Measurements from ENCODE around the gene TMEM223.
A peak's percentile ranks its signal among the peaks of the same experiment; 100 is the strongest.

The TMEM223 gene

DNA sequence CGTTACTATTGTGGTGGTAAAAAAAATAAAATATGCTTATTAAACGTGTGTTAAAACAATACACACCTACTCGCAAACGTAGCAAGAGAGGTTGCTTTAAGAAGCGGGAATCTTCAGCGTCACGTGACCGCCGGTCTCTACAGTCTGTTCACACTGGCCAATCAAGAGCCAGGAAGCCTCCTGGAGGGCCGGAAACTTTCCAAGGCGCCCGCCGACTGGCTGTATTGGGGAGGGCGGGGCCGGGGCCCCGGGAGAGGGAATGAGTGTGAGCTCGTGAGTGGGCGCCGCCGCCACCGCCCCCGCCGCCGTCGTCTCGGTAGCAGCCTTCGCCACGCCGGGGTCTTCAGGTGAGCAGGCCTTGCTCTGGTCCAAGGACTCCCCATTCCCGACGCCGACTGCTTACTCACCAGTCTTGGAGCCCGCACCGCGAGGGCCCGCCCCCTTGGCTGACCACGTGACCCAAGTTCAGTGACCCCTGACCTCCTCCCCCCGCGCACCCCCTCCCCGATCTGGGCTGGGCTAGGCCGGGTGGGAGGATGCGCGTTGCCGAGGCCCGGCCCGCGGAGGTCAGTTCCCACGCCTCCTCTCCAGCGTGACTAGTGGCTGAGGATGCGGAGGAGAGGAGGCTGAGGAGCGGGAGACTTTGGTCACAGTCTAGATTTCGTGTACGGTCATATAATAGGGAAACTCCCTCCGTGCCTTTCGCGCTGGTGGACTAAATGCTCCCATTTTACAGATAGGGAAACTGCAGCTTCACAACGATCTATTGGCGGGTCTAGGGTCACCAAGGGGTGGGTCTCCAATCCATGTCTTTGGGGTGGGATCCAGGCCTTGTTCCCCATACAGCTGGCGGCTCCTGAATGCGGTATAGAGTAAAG is 20.4 kb downstream of the TMEM223 start, which contains the start of gene TAF6L (continued):
- no peak for TF ChIP-seq ZNF768 (tag by site-specific recombination; IDR thresholded peaks at IDR 0.05)
- TF ChIP-seq ZNF169 (tag by site-specific recombination; IDR thresholded peaks at IDR 0.05), result no peak
- no peak for TF ChIP-seq ZNF596 (tag by site-specific recombination; IDR thresholded peaks at IDR 0.05)
- TF ChIP-seq ZFP3 (tag by site-specific recombination; IDR thresholded peaks at IDR 0.05; ENCODE audit: low read depth), result no peak
- TF ChIP-seq ZNF426 (tag by site-specific recombination; IDR thresholded peaks at IDR 0.05), result no peak
- peak; percentile 24; the same call in 1 of the 2 replicates for TF ChIP-seq PRDM4 (tag by site-specific recombination; IDR thresholded peaks at IDR 0.05)
- no peak for TF ChIP-seq ZNF585B (tag by site-specific recombination; IDR thresholded peaks at IDR 0.05)

DNA sequence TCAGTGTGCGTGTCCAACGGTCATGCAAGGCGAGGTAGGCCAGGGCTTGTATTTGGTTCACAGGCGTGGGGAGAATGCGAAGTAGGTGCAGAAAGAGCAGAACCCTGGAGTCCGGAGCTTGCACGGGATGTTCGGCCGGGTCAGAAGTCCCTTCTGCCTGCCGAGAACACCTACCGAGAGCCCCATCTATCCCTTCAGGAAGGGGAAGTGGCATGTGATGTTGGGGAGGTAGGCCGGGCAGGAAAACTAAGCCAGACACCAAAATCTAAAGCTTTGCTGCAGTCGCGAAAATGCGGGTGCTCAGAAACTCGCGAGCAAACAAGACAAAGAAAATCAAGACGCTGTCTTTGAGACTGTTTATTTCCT is 21.0 kb downstream of the TMEM223 start:
- H3K27ac ChIP-seq (ENCODE audit: extremely low read depth, low read depth, low read length), result peak overlapping the region; percentile 72
- ChIA-PET POLR2A (interaction anchor here (0.6 to 5.4 kb wide), 18 partner anchors 9 to 197 kb away, joined by 3 to 68 read pairs (median 6); partner anchors contain the start of genes HNRNPUL2, LBHD1, POLR2G and SLC3A2), CTCF (interaction anchor here (0.6 to 4.4 kb wide), 7 partner anchors 10 to 224 kb away, joined by 3 to 37 read pairs (median 6); partner anchors contain the start of genes AHNAK, POLR2G and TMEM179B)
- H3K4me1 ChIP-seq (ENCODE audit: control insufficient read depth, insufficient read depth, low read length), result no peaks in the 10 kb centered on the region
- no peaks in the 10 kb centered on the region for H3K9me3 ChIP-seq (ENCODE audit: control insufficient read depth, insufficient read depth, low read depth, low read length)
- TF ChIP-seq, protein P1, sequence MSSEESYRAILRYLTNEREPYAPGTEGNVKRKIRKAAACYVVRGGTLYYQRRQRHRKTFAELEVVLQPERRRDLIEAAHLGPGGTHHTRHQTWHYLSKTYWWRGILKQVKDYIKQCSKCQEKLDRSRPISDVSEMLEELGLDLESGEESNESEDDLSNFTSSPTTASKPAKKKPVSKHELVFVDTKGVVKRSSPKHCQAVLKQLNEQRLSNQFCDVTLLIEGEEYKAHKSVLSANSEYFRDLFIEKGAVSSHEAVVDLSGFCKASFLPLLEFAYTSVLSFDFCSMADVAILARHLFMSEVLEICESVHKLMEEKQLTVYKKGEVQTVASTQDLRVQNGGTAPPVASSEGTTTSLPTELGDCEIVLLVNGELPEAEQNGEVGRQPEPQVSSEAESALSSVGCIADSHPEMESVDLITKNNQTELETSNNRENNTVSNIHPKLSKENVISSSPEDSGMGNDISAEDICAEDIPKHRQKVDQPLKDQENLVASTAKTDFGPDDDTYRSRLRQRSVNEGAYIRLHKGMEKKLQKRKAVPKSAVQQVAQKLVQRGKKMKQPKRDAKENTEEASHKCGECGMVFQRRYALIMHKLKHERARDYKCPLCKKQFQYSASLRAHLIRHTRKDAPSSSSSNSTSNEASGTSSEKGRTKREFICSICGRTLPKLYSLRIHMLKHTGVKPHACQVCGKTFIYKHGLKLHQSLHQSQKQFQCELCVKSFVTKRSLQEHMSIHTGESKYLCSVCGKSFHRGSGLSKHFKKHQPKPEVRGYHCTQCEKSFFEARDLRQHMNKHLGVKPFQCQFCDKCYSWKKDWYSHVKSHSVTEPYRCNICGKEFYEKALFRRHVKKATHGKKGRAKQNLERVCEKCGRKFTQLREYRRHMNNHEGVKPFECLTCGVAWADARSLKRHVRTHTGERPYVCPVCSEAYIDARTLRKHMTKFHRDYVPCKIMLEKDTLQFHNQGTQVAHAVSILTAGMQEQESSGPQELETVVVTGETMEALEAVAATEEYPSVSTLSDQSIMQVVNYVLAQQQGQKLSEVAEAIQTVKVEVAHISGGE (tag by site-specific recombination; conservative IDR thresholded peaks at IDR 0.05; ENCODE audit: low read depth), result peak; percentile 32; the same call in 1 of the 2 replicates
- TF ChIP-seq, protein P2, sequence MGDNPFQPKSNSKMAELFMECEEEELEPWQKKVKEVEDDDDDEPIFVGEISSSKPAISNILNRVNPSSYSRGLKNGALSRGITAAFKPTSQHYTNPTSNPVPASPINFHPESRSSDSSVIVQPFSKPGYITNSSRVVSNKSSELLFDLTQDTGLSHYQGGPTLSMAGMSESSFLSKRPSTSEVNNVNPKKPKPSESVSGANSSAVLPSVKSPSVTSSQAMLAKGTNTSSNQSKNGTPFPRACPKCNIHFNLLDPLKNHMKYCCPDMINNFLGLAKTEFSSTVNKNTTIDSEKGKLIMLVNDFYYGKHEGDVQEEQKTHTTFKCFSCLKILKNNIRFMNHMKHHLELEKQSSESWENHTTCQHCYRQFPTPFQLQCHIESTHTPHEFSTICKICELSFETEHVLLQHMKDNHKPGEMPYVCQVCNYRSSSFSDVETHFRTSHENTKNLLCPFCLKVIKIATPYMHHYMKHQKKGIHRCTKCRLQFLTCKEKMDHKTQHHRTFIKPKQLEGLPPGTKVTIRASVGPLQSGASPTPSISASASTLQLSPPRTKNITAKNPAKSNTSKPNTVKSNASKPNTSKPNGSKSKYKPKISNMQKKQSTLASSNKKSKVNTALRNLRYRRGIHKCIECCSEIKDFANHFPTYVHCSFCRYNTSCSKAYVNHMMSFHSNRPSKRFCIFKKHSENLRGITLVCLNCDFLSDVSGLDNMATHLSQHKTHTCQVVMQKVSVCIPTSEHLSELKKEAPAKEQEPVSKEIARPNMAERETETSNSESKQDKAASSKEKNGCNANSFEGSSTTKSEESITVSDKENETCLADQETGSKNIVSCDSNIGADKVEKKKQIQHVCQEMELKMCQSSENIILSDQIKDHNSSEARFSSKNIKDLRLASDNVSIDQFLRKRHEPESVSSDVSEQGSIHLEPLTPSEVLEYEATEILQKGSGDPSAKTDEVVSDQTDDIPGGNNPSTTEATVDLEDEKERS (tag by site-specific recombination; IDR thresholded peaks at IDR 0.05), result no peak
- TF ChIP-seq, protein P3, sequence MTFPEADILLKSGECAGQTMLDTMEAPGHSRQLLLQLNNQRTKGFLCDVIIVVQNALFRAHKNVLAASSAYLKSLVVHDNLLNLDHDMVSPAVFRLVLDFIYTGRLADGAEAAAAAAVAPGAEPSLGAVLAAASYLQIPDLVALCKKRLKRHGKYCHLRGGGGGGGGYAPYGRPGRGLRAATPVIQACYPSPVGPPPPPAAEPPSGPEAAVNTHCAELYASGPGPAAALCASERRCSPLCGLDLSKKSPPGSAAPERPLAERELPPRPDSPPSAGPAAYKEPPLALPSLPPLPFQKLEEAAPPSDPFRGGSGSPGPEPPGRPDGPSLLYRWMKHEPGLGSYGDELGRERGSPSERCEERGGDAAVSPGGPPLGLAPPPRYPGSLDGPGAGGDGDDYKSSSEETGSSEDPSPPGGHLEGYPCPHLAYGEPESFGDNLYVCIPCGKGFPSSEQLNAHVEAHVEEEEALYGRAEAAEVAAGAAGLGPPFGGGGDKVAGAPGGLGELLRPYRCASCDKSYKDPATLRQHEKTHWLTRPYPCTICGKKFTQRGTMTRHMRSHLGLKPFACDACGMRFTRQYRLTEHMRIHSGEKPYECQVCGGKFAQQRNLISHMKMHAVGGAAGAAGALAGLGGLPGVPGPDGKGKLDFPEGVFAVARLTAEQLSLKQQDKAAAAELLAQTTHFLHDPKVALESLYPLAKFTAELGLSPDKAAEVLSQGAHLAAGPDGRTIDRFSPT (tag by site-specific recombination; IDR thresholded peaks at IDR 0.05), result no peak
- TF ChIP-seq ZNF292 (tag by site-specific recombination; IDR thresholded peaks at IDR 0.05; ENCODE audit: borderline replicate concordance, low read depth) (no peak), YY1 (tag by site-specific recombination; IDR thresholded peaks at IDR 0.05) (no peak), BCL11B (tag by site-specific recombination; IDR thresholded peaks at IDR 0.05; ENCODE audit: low read depth) (no peak), ZNF16 (tag by site-specific recombination; IDR thresholded peaks at IDR 0.05; ENCODE audit: low read depth) (no peak), ZNF23 (tag by site-specific recombination; IDR thresholded peaks at IDR 0.05; ENCODE audit: borderline replicate concordance) (no peak), ZNF658 (tag by site-specific recombination; IDR thresholded peaks at IDR 0.05) (no peak)
- H3K4me3 ChIP-seq (ENCODE audit: low read depth, low read length), result peak overlapping the region; percentile 16
- H3K36me3 ChIP-seq (ENCODE audit: control insufficient read depth in 2 of 2, insufficient read depth in 1 of 2, low read length in 2 of 2), result peaks cover 0 to 33% of the 10 kb centered on the region in 2 experiments; a peak in 2 of 3 replicates
